Hepatocyte (in vitro differentiated cells): ENCODE results near the gene MAP3K21. TPM values are rescaled to one million over a fixed set of nuclear protein-coding genes. Genes with fewer than 3 reads are reported as not detected.

Experiments used
- DNase-seq: peaks from one replicate; pipeline ENCODE4 v3.0.0-alpha.2; 2016; ENCODE audit warnings: low spot score
- H2AFZ ChIP-seq: fragments of 200-600 bp; sonication (generic); 2 replicates; pipeline ENCODE4 v1.6.0; 2016; ENCODE audit warnings: antibody characterized with exemption, mild to moderate bottlenecking
- H3K27ac ChIP-seq: fragments of 200-600 bp; sonication (generic); 2 replicates; pipeline ENCODE4 v1.5.1; 2016; ENCODE audit warnings: mild to moderate bottlenecking
- H3K27me3 ChIP-seq: fragments of 200-600 bp; sonication (generic); 2 replicates; pipeline ENCODE4 v1.6.1; 2016
- H3K36me3 ChIP-seq: fragments of 200-600 bp; sonication (generic); replicated peaks from 2 replicates; pipeline ENCODE4 v1.5.1; 2016; ENCODE audit warnings: low read depth; ENCODE audit not compliant: insufficient read depth
- H3K4me1 ChIP-seq: fragments of 200-600 bp; sonication (generic); 2 replicates; pipeline ENCODE4 v1.5.1; 2016; ENCODE audit warnings: mild to moderate bottlenecking, moderate library complexity; ENCODE audit not compliant: insufficient read depth
- H3K4me2 ChIP-seq: fragments of 200-600 bp; sonication (generic); 2 replicates; pipeline ENCODE4 v1.6.0; 2016
- H3K4me3 ChIP-seq: fragments of 200-600 bp; sonication (generic); 2 replicates; pipeline ENCODE4 v1.5.1; 2016; ENCODE audit warnings: mild to moderate bottlenecking
- H3K79me2 ChIP-seq: fragments of 200-600 bp; sonication (generic); 2 replicates; pipeline ENCODE4 v1.6.0; 2017; ENCODE audit warnings: mild to moderate bottlenecking
- H3K9me2 ChIP-seq: fragments of 200-600 bp; sonication (generic); replicated peaks from 2 replicates; pipeline ENCODE4 v1.6.0; 2017; ENCODE audit warnings: mild to moderate bottlenecking; ENCODE audit not compliant: insufficient read depth
- H3K9me3 ChIP-seq: fragments of 200-600 bp; sonication (generic); 2 replicates; pipeline ENCODE4 v1.5.1; 2016; ENCODE audit warnings: low read depth, mild to moderate bottlenecking
- H4K20me1 ChIP-seq: fragments of 200-600 bp; sonication (generic); 2 replicates; pipeline ENCODE4 v1.6.0; 2016; ENCODE audit warnings: mild to moderate bottlenecking; ENCODE audit not compliant: insufficient read depth, poor library complexity, severe bottlenecking
- EZH2 ChIP-seq: fragments of 200-600 bp; sonication (generic); IDR thresholded peaks from 2 replicates; pipeline ENCODE4 v1.6.1; 2016; ENCODE audit warnings: antibody characterized with exemption, mild to moderate bottlenecking, borderline replicate concordance
- EZH2phosphoT487 ChIP-seq: fragments of 200-600 bp; sonication (generic); IDR thresholded peaks from one replicate; pipeline ENCODE4 v1.6.1; 2018; ENCODE audit warnings: antibody characterized with exemption, mild to moderate bottlenecking, low read depth, moderate library complexity; ENCODE audit not compliant: unreplicated experiment, severe bottlenecking
- WGBS: methylation state at CpG from one replicate; pipeline ENCODE4 v1.1.6; 2016; ENCODE audit warnings: low lambda C conversion rate; ENCODE audit errors: missing lambda C conversion rate; 5-methylcytosine and 5-hydroxymethylcytosine counted together
- polyA plus RNA-seq: library from polyadenylated mRNA; unstranded; fragments of >200 nt; fragmentation: Nextera tagmentation; extraction: Ambion mirVana; gene quantifications from 2 replicates; pipeline ENCODE4 v1.2.1, GENCODE V29; 2016
- total RNA-seq: library from RNA; depleted of rRNA; stranded (reverse); fragments of >200 nt; gene quantifications from 2 replicates; pipeline ENCODE4 v1.2.3, GENCODE V29; 2014
- TF ChIP-seq, protein P1 (sequence below): fragments of 200-600 bp; sonication (generic); IDR thresholded peaks from 2 replicates; pipeline ENCODE4 v1.5.1; 2016; ENCODE audit warnings: antibody characterized with exemption, mild to moderate bottlenecking; ENCODE audit not compliant: poor library complexity

The MAP3K21 gene
- total and polyA plus RNA-seq, 2 experiments from 2014 or later: 2.5 to 6.9 TPM

DNA sequence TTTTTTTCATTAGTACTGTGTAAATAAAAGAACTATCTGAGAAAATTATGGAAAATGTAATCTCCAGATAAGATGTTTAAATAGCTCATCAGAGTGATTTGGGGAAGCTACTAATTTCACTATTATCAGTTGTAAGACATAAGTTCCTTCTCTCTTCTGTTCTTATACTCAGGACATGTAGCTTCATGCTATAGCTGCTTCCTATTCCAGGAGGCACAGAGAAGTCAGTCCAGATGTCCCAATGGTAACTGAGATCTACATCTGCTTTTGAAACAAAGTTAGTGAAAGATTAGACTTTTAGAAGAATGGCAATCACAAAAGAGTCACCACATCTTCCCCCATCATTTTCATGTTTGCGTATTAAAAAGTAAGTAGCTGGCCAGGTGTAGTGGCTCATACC is 5.6 kb downstream of the MAP3K21 start:
- Histone ChIP-seq H2AFZ (no peak overlapping the region), H3K27ac (no peak overlapping the region), H3K27me3 (peaks cover 4% of the 10 kb centered on the region), H3K9me3 (no peaks in the 10 kb centered on the region), H3K4me3 (no peak overlapping the region), H4K20me1 (peaks cover 4% of the 10 kb centered on the region), H3K9me2 (no peaks in the 10 kb centered on the region), H3K36me3 (no peaks in the 10 kb centered on the region), H3K79me2 (peaks cover 59% of the 10 kb centered on the region), H3K4me1 (peaks cover 4% of the 10 kb centered on the region), H3K4me2 (no peak overlapping the region)
- 90% methylated on average over 1 of the region's 1 CpG for WGBS
- no peak for DNase-seq
- TF ChIP-seq EZH2: no peak
- TF ChIP-seq, protein P1, sequence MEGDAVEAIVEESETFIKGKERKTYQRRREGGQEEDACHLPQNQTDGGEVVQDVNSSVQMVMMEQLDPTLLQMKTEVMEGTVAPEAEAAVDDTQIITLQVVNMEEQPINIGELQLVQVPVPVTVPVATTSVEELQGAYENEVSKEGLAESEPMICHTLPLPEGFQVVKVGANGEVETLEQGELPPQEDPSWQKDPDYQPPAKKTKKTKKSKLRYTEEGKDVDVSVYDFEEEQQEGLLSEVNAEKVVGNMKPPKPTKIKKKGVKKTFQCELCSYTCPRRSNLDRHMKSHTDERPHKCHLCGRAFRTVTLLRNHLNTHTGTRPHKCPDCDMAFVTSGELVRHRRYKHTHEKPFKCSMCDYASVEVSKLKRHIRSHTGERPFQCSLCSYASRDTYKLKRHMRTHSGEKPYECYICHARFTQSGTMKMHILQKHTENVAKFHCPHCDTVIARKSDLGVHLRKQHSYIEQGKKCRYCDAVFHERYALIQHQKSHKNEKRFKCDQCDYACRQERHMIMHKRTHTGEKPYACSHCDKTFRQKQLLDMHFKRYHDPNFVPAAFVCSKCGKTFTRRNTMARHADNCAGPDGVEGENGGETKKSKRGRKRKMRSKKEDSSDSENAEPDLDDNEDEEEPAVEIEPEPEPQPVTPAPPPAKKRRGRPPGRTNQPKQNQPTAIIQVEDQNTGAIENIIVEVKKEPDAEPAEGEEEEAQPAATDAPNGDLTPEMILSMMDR: no peak
- no peak for TF ChIP-seq EZH2phosphoT487

DNA sequence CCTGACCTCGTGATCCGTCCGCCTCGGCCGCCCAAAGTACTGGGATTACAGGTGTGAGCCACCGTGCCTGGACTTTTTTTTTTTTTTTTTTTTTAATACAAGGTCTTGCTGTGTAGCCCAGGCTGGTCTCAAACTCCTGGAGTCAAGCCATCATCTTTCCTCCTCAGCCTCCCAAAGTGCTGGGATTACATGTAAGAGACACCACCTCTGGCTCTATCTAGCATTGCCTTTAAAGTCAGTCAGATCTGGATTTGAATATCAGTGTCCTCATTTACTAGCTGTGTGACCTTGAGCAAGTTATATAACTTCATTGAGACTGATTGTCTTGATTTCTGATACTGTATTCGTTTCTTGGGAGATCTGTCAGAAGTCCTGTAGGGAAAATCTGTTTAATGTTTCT is 6.6 kb downstream of the MAP3K21 start:
- Histone ChIP-seq H3K79me2 (peaks cover 62% of the 10 kb centered on the region), H3K4me2 (no peak overlapping the region), H3K9me2 (no peaks in the 10 kb centered on the region), H3K9me3 (no peaks in the 10 kb centered on the region), H3K4me3 (no peak overlapping the region), H4K20me1 (peaks cover 4% of the 10 kb centered on the region), H3K4me1 (no peaks in the 10 kb centered on the region), H2AFZ (no peak overlapping the region), H3K36me3 (no peaks in the 10 kb centered on the region), H3K27ac (no peak overlapping the region), H3K27me3 (no peaks in the 10 kb centered on the region)
- DNase-seq: no peak
- WGBS: 93% methylated on average over 7 of the region's 7 CpGs
- TF ChIP-seq EZH2: no peak

DNA sequence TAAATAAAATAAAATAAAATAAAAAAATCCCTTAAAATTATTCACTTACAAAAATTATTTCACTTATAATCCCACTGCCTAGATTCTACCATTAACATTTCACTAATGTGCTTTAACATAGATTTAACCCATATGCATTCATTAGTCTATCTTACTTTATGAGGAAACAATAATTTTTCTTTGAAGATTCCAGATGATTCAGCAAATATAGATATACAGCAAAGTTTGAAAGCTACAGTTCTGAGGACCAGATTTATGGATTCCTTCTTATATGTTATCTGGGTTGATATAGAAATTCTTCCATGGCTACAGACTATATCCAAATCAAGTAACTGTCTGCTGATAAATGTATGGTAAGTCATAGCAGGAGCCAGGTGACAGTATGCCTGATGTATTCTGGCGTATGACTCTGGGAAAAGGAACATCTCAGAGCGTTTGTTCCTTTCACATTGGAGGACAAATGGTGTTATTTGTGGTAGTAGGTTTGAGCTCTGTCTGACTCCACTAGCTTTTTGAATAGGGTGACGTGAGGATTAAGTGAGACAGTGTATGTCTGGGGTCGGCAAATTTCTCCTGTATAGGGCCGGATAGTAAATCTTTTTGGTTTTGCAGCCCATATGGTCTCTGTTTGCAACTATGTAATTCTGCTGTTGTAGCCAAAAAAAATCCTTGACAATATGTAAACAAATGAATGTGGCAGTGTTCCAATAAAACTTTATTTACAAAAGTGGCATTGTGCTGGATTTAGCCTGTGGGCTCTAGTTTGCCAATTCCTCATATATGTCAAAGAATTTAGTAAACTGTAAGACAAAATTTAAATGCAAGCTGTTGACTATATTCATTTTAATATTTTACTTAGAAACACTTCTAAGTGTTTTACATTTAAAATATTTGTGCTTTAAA is 9.3 kb downstream of the MAP3K21 start:
- DNase-seq: no peak
- no peak for TF ChIP-seq EZH2phosphoT487
- TF ChIP-seq EZH2: no peak
- TF ChIP-seq, protein P1: no peak
- Histone ChIP-seq H3K9me3 (no peaks in the 10 kb centered on the region), H3K4me1 (no peaks in the 10 kb centered on the region), H3K4me3 (no peak overlapping the region), H2AFZ (no peak overlapping the region), H3K4me2 (no peak overlapping the region), H3K9me2 (no peaks in the 10 kb centered on the region), H3K27me3 (no peaks in the 10 kb centered on the region), H3K79me2 (peaks cover 52% of the 10 kb centered on the region), H3K27ac (no peak overlapping the region), H3K36me3 (no peaks in the 10 kb centered on the region), H4K20me1 (no peaks in the 10 kb centered on the region)
- 81% methylated on average over 5 of the region's 5 CpGs for WGBS

DNA sequence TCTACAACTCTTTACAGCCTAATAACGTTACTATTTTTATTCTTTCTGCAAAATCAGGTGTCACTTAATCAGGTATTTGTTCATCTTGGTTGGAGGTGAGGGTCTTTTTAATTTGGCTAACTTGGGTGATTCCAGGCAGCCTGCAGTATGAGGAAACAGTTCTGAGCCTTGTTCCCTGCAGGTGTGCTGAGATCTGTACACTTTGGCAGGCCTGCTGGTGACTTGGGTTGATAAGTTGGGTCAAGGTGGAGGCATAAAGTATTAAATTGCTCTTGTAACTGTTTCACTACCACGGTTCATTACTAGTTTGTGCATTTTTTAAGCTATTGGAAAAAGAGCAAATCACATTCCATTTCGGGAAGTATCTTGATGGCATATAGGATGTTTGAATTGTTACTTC is 10.0 kb downstream of the MAP3K21 start:
- no peak for DNase-seq
- no peaks in the 10 kb centered on the region for H4K20me1 ChIP-seq
- TF ChIP-seq EZH2phosphoT487 (no peak), EZH2 (no peak)
- TF ChIP-seq, protein P1: no peak
- H3K36me3 ChIP-seq: no peaks in the 10 kb centered on the region
- peaks cover 45% of the 10 kb centered on the region for H3K79me2 ChIP-seq
- no peaks in the 10 kb centered on the region for H3K9me2 ChIP-seq
- no peak overlapping the region for H3K4me2 ChIP-seq
- H3K4me1 ChIP-seq: no peaks in the 10 kb centered on the region
- no peaks in the 10 kb centered on the region for H3K9me3 ChIP-seq
- 82% methylated on average over 3 of the region's 3 CpGs for WGBS
- no peak overlapping the region for H3K4me3 ChIP-seq
- no peaks in the 10 kb centered on the region for H3K27me3 ChIP-seq
- no peak overlapping the region for H3K27ac ChIP-seq
- no peak overlapping the region for H2AFZ ChIP-seq
